Activated T-cell treated with anti-CD3 and anti-CD28 coated beads for 1 hour (primary cell): ENCODE measurements around the gene AFF3.
"Not testable (repeated sequence)": the region's sequence is repeated elsewhere in the genome, so short reads cannot be mapped to it uniquely, and the experiment has no call there.

Experiments used
- DNase-seq: peaks from one replicate; pipeline ENCODE4 v3.0.0-alpha.2; 2020; ENCODE audit warnings: low read depth

Gene AFF3

DNA sequence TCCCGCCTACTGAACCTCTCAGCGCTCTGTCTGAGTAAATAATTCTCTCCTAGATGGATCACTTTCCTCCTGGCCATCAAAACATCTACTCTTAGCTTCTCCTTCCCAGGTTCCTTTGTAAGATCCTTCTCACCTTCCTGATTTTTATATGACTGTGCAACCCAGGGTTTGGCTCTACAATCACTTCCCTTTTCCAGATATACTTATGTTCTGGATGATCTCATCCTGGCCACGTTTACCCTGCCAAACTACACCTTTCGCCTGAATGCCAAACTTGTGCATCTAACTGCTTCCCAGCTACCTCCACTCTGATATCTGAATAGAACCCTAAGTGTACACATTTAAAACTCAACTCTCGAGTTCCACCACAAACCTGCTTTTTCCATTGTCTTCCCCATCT is 362.1 kb downstream of the AFF3 start:
- DNase-seq, result no peak

DNA sequence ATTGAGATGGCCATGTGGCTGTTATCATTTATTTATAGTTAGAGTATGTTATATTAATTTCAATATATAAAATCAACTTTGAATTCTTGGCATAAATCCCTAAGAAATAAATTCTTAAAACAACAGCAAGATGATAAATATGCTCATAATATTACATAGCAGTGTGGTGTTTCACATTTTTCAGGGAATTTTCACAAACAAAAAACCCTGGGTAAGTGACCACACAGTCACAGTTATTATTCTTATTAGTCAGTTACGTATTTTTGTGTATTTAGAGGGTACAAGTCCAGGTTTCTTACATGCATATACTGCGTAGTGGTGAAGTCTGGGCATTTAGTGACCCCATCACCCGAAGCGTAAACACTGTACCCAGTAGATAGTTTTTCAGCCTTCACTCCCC is 363.1 kb downstream of the AFF3 start:
- DNase-seq, result no peak

GRCh38 chr2:99777656-99778290 is 364.6 kb downstream of the AFF3 start:
- no peak for DNase-seq

DNA sequence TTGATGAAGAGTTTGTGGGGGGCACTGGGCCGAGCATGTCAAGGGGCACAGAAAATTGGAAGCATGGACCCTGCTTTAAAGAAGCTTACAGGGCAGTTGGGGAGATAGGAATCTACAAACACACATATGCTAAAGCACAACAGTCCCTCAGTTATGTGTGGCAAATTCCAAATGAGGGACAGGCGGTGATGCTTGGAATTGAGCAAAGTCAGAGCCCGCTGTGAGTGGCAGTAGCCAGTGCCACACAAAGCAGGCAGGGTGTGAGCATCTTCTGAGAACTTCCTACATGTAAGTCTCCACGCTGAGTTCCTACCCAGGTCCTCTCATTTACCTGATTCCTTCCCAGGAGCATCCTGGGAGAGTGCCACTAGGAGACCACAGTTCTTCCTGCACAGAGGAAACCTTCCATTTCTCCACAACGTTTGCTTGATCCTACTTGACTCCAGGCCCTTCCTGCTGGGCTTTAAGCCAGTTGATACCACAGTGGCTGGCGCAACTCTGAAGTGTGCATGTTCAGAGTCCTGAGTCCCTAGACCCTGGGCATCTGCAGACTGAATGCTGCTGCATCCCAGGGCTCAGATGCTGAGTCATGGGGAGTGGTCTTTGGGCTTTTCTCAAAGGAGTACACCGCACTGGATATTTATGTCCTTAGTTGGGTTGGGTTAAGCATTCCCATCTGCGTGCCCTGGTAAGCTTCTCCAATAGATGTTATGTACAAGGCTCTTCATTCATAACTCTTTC is 365.3 kb downstream of the AFF3 start:
- DNase-seq, result no peak

DNA sequence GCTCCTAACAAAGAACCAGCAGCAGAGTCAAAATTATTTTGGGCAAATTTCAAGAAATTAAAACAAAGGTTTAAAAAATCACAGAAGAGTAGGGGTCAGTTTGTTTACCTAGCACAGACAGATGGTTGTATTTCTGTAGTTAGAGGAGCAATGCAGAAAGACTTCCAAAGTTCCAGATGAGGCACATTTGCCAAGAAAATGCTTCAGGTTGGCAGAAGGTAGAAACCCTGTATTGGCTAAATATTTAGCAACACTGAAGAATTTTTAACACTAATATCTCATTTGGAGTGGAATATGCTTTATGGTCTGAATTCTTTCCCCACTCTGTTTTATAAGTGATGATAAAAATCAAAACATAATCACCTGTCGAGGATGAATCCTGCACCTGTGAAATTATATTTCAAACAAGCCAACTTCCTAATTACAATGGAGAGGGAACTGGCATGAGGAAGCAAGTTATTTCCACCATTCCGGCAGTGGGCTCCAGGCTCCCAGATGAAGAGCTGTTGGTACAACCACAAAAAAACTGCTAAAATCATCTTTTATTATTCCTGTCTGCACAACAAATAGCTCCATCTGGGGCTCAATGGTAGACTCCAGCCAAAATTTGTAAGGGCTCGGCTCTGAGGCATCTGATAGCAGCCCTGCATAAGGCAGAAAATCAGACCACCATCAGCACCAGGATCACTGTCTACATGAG is 366.0 kb downstream of the AFF3 start:
- DNase-seq, result no peak

- DNase-seq, result no peak
These were observed 366.8 kb downstream of the AFF3 start for GRCh38 chr2:99775585-99775984.

- not testable (repeated sequence) for DNase-seq
These were observed 368.7 kb downstream of the AFF3 start for GRCh38 chr2:99773642-99774041.

DNA sequence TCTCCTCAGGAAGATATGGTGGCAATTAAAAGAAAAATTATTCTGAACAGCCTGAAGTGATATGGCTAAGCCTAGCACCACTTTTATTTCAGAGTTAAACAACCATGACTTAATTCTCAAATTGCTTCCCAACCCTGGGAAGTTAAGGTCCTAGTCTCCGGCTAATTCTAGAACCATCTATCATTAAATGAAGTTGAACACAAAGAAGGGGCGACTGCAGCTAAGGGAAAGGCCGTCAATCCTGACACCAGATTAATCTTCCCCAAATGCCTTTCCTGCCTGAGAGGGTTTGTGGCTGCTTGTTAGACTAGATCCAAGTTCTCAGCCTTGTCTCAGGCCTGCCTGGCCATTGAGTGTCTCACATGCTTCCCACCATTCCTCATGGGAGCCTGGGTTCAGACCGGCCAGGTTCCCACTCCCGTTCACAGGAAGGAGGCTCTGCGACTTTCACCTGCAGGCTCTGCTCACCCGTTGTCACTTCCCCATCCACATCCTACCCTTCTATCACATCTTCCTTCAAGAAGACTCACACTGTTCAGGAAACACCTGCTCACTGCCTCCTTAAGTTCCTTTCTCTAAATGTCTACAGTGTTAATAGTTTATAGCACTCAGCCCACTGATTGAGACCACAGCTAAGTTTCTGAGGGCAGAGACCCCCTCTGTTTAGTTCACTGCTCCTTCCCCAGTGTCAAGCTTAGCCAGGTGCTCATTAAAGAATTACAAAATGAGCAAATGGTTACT is 369.6 kb downstream of the AFF3 start:
- DNase-seq, result no peak

DNA sequence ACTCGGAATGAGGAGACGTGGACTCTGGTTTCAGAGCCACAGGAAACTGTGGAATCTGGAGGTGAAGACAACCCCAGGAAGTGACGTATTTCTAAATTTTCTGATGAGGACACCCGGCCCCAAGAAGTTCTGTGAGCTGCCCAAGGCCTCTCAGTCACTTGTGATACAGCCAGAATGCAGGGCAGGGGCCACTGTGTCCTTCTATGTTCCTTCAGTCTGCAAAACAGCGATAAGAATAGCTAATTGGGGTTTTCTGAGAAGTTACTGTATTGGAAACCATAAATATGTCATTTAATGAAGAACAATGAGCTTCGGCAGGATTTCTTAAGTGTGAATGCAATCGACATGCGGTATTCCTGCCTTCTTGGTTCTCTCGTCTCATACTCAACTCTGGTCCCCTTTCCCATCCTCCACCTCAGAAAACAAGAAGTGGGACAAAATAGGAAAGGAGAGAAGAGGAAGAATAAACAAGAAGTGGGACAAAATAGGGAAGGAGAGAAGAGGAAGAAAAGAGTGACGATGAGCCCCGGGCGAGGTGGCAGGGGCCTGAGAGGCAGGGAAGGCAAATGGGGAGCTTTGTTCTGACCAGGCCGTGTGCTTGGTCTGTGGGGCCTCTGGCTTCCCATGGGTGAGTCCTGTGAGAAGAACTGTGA is 370.6 kb downstream of the AFF3 start:
- DNase-seq, result no peak

DNA sequence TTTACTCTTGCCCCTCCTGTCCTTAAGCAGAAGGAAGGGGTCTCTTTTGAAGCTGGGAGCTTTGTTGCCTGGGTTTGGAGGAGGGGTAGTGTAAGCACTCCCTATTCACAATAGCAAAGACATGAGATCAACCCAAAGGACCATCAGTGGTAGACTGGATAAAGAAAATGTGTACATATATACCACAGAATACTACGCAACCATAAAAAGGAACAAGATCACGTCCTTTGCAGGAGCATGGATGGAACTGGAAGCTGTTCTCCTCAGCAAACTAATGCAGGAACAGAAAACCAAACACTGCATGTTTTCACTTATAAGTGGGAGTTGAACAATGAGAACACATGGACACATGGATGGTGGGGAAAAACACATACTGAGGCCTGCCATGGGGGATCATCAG is 371.5 kb downstream of the AFF3 start:
- no peak for DNase-seq

GRCh38 chr2:99765731-99766318 is 376.6 kb downstream of the AFF3 start:
- DNase-seq, result no peak

DNA sequence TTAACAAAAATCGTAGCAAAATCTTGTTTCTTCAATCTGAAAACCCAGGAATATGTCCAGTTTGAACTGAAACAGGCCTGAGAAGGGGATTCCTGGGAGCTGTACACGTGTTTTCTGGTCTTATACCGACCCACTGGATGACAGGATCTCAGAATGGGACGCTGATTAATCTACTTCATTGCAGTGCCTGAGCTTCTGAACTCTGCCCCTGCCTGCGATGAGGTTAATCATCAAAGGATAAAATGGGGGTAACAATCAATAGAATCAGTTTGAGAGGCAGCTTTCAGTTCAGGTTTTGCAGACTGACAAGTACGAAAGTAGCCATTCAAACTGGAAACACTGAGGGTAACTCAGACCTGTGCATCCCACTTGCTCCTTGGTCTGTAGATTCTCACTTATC is 378.6 kb downstream of the AFF3 start:
- no peak for DNase-seq

DNA sequence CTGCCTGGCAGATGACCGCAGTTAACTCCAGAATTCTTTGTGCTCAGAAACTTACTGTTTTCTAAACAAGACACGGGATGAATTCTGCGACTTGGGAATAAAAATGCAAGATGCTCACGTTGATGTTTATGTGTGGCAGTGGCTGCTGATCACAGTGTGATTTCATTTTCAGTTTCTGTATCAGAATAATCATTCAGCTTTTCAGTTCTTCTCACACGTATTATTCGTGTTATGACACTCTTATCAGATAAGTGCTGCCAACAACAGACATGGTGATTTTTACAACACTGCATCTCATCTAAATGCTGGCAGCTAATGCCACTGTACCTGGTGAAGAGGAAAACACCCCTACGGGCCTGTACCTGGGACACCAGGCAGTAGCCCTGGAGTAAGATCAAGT is 379.7 kb downstream of the AFF3 start:
- no peak for DNase-seq

GRCh38 chr2:99757611-99758114 is 384.7 kb downstream of the AFF3 start:
- no peak for DNase-seq

DNA sequence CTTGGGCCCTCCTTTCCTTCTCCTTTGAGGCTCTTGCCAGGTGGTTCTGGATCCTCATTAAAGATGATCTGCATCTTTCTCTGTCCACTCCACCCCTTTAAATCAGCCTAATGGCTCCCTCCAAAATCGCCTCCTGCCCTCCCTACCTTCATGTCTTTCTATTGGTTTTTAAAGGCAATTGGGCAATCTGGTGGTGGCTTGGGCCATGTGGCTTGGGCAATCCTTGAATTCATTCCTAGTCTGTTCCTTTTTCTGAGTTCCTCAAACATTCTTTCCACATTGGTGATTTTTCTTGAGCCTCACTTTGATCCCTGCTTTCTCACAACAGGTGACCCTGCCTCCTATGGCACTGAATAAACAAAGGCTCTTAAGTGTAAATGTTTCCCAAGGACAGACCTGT is 386.3 kb downstream of the AFF3 start:
- DNase-seq, result no peak

- DNase-seq, result no peak
These were observed 388.2 kb downstream of the AFF3 start for GRCh38 chr2:99754210-99754609.

DNA sequence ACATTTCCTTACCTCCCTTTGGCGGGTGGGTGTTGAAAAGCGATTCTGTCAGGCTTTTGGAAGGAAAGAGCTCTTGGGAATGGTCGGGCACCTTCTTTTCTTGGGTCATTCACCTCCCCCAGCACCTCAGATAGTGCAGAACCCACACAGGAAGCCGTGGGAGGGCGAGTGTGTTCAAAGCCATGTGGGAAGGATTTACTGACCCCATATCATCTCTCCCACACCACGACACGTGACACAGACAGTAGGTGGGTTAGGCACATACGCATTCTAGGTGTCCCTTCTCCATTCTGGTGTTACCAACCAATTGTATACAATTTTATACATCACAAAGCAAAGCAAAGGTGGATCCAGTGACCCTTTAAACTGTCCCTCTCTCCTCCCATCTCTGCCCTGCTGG is 388.9 kb downstream of the AFF3 start:
- DNase-seq, result no peak

DNA sequence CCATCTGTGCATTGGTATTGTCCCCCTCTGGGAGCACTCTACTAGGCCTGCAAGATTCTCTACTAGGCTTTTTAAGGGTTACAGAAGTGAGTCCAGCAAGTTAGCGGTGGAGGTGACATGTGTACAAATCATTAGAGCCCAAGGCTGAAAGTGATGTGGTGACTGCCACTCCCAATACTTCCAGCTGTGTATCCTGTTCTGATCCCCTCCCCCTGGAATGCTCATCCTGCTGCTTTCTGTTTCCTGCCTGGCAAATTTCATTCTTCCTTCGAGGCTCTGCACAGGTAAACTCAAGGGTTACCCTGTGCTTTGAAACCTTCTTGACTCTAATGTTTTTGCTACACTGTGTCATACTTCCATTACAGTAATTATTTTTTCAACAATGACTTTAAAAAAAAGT is 394.0 kb downstream of the AFF3 start:
- DNase-seq, result no peak

DNA sequence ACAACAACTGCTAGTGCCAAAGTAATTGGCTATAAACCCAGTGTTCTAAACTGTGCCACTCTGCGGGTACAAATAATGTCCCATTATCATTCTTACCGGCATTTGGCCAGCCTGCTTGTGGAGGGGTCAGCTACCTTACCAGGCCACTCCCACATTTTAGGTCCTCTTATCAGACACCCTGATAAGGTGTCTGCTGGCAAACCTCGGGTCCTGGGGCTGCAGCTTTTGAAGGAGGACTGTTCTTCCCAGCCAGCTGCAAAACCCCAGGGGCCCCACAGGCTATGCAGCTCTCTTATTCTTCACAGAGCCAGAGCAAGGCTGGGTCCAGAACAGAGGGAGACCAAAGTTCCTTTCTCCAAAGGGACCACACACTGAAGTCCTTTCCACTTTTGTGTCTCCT is 394.5 kb downstream of the AFF3 start:
- DNase-seq, result no peak

GRCh38 chr2:99743146-99743545 is 399.2 kb downstream of the AFF3 start:
- DNase-seq, result no peak

DNA sequence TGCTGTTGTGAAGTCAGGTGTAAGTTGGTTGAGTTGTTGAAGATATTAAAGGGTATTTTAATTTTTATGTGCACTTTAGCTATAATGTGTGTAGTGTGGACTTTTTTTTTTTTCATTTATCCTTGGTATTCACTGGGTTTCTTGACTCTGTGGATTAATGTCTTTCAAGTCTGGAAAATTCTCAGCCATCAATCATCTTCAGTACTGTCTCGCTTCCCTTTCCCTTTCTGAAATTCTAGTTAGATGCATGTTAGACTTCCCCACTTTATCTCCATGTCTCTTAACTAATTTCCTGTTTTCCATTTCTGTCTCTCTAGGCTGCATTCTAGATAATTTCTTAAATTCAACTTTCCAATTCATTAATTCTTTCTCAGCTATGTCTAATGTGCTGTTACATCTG is 404.9 kb downstream of the AFF3 start:
- DNase-seq, result no peak

GRCh38 chr2:99735753-99736152 is 406.6 kb downstream of the AFF3 start:
- no peak for DNase-seq
